Measurements from ENCODE around the gene CISD3.

DNA sequence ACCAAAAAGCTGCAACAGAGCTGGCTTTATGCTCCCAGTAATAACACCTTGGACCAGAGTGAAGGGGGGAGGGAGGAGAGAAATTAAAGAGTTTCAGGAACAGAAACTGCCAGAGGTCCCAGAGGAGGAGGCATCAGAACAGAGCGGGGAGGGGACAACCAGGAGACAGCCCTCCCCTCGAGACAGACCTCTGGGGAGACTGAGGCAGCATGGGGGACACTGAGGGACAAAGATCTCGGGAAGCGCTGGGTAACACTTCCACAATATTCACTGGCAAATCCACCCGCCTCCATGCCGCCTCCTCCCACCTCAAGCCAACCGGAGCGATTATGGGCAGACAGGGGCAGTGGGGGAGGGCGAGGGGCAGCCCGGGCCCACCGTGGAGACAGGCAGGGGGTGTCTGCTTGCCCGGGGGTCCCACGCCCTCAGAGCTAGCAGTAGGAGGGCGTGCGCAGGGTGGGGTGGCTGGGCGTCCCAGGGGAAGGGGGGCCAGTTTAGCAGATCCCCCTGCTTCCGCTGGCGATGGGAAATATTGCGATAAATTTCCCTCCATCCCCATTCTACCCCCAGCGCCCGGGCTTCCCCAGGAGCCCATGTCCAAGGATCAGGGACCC, 16.8 kb downstream of the CISD3 start:
- TF ChIP-seq, protein P1, sequence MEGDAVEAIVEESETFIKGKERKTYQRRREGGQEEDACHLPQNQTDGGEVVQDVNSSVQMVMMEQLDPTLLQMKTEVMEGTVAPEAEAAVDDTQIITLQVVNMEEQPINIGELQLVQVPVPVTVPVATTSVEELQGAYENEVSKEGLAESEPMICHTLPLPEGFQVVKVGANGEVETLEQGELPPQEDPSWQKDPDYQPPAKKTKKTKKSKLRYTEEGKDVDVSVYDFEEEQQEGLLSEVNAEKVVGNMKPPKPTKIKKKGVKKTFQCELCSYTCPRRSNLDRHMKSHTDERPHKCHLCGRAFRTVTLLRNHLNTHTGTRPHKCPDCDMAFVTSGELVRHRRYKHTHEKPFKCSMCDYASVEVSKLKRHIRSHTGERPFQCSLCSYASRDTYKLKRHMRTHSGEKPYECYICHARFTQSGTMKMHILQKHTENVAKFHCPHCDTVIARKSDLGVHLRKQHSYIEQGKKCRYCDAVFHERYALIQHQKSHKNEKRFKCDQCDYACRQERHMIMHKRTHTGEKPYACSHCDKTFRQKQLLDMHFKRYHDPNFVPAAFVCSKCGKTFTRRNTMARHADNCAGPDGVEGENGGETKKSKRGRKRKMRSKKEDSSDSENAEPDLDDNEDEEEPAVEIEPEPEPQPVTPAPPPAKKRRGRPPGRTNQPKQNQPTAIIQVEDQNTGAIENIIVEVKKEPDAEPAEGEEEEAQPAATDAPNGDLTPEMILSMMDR (conservative IDR thresholded peaks at IDR 0.05; ENCODE audit: low read length) = no peak
- TF ChIP-seq EZH2phosphoT487 (IDR thresholded peaks at IDR 0.05; ENCODE audit: borderline replicate concordance) = no peak

Measured in Loucy (cell line).